Thyroid gland (tissue), 4 donors: ENCODE measurements around the gene SOX1. TPM values are rescaled to one million over a fixed set of nuclear protein-coding genes. Genes with fewer than 3 reads are reported as not detected.

Experiments used
- DNase-seq, 2 donors: peaks; one replicate each; pipeline ENCODE4 v3.0.0-alpha.2; 2019
- H3K27ac ChIP-seq, 3 donors: fragments of 200-600 bp; sonication (generic); 1 replicate in 2 of 3; 2 replicates in 1 of 3; pipeline ENCODE4 v1.5.1; 2016 to 2019; ENCODE audit warnings: mild to moderate bottlenecking in 1 of 3, moderate library complexity in 1 of 3
- H3K27me3 ChIP-seq: fragments of 200-600 bp; sonication (generic); one replicate; pipeline ENCODE4 v1.5.1; 2019
- H3K36me3 ChIP-seq, 2 donors: fragments of 200-600 bp; sonication (generic); one replicate each; pipeline ENCODE4 v1.5.1; 2016 to 2019
- H3K4me1 ChIP-seq, 2 donors: fragments of 200-600 bp; sonication (generic); one replicate each; pipeline ENCODE4 v1.5.1; 2017 to 2019
- H3K4me3 ChIP-seq, 3 donors: fragments of 200-600 bp; sonication (generic); replicated peaks in 1 of 3; 1 replicate in 2 of 3; 2 replicates in 1 of 3; pipeline ENCODE4 v1.5.1; 2016; ENCODE audit warnings: mild to moderate bottlenecking in 1 of 3
- H3K9me3 ChIP-seq: fragments of 200-600 bp; sonication (generic); one replicate; pipeline ENCODE4 v1.5.1; 2017
- POLR2A ChIP-seq, 2 donors: fragments of 450-650 bp; IDR thresholded peaks; one replicate each; pipeline ENCODE4 v1.6.1; 2017; ENCODE audit warnings: antibody characterized with exemption in 2 of 2, mild to moderate bottlenecking in 2 of 2, moderate library complexity in 1 of 2
- WGBS, 2 donors: methylation state at CpG; one replicate each; pipeline ENCODE4 v1.1.5; 2017; 5-methylcytosine and 5-hydroxymethylcytosine counted together
- intact Hi-C: fragments of 100-400 bp; cut with DNase I; formaldehyde crosslinking; loops from one replicate; pipeline ENCODE4 v1.15.1; 2023
- total RNA-seq, 4 donors: library from RNA; depleted of rRNA; stranded (reverse); fragments of >200 nt; gene quantifications; one replicate each; pipeline ENCODE4 v1.2.3, GENCODE V29; 2016
- TF ChIP-seq, protein P1 (sequence below), 6 experiments: fragments of 200-600 bp in 3 of 6; fragments of 450-650 bp in 3 of 6; sonication (generic) in 3 of 6; IDR thresholded peaks; one replicate each; pipeline ENCODE4 v1.5.1; 2016 to 2019; ENCODE audit warnings: antibody characterized with exemption in 6 of 6, mild to moderate bottlenecking in 2 of 6, inconsistent platforms in 1 of 6, moderate library complexity in 1 of 6

SOX1 gene
- total RNA-seq, 4 donors from 2014 or later: 0.11 TPM; not detected in 3

DNA sequence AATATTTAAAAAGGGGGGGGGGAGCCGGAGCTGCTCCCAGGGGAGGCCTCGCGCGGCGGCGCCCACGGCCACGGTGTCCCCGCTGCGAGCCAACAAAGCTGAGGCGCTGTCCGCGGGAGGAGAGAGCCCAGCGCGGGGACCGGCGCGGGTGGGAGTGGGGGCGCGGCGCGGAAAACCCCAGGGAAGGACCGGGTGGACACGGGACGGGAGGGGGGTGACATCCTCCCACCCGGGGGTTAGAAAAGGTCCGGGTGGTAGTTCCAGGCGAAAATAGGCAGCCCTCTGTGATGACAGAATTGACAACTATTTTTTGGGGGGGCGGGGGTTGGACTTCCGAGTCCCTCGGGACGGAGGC lies 11.1 kb upstream of the SOX1 start:
- Histone ChIP-seq H3K36me3 (no peaks in the 10 kb centered on the region), H3K27ac (no peak overlapping the region), H3K4me3 (no peak overlapping the region), H3K9me3 (no peaks in the 10 kb centered on the region), H3K4me1 (peaks cover 0 to 17% of the 10 kb centered on the region in 2 donors), H3K27me3 (peaks cover 38% of the 10 kb centered on the region)
- intact Hi-C loops: no loop called here
- no peak for TF ChIP-seq POLR2A (IDR thresholded peaks at IDR 0.05)
- TF ChIP-seq, protein P1, sequence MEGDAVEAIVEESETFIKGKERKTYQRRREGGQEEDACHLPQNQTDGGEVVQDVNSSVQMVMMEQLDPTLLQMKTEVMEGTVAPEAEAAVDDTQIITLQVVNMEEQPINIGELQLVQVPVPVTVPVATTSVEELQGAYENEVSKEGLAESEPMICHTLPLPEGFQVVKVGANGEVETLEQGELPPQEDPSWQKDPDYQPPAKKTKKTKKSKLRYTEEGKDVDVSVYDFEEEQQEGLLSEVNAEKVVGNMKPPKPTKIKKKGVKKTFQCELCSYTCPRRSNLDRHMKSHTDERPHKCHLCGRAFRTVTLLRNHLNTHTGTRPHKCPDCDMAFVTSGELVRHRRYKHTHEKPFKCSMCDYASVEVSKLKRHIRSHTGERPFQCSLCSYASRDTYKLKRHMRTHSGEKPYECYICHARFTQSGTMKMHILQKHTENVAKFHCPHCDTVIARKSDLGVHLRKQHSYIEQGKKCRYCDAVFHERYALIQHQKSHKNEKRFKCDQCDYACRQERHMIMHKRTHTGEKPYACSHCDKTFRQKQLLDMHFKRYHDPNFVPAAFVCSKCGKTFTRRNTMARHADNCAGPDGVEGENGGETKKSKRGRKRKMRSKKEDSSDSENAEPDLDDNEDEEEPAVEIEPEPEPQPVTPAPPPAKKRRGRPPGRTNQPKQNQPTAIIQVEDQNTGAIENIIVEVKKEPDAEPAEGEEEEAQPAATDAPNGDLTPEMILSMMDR (IDR thresholded peaks at IDR 0.05): no peak
- DNase-seq: no peak
- WGBS, 2 donors: 3 to 4% methylated on average over 30 to 32 of the region's 32 CpGs

- peaks cover 38% of the 10 kb centered on the region for H3K27me3 ChIP-seq
- 5 to 7% methylated on average over 16 to 32 of the region's 32 CpGs for WGBS, 2 donors
Observed at GRCh38 chr13:112056284-112056727, 10.6 kb upstream of the SOX1 start.

GRCh38 chr13:112056739-112057438 lies 10.1 kb upstream of the SOX1 start:
- Histone ChIP-seq H3K4me3 (no peak overlapping the region), H3K36me3 (no peaks in the 10 kb centered on the region), H3K9me3 (no peaks in the 10 kb centered on the region), H3K27ac (no peak overlapping the region), H3K4me1 (peaks cover 0 to 17% of the 10 kb centered on the region in 2 donors), H3K27me3 (peaks cover 38% of the 10 kb centered on the region)
- intact Hi-C loops: no loop called here
- WGBS, 2 donors: 1 to 5% methylated on average over 41 to 64 of the region's 72 CpGs
- no peak for DNase-seq
- TF ChIP-seq, protein P1 (IDR thresholded peaks at IDR 0.05): no peak
- TF ChIP-seq POLR2A (IDR thresholded peaks at IDR 0.05): no peak

More at GRCh38 chr13:112056284-112056727, 10.6 kb upstream of the SOX1 start:
- DNase-seq: no peak
- Histone ChIP-seq H3K9me3 (no peaks in the 10 kb centered on the region), H3K27ac (no peak overlapping the region), H3K36me3 (no peaks in the 10 kb centered on the region), H3K4me1 (peaks cover 0 to 17% of the 10 kb centered on the region in 2 donors), H3K4me3 (no peak overlapping the region)
- intact Hi-C loops: no loop called here
- TF ChIP-seq, protein P1 (IDR thresholded peaks at IDR 0.05): no peak
- no peak for TF ChIP-seq POLR2A (IDR thresholded peaks at IDR 0.05)

DNA sequence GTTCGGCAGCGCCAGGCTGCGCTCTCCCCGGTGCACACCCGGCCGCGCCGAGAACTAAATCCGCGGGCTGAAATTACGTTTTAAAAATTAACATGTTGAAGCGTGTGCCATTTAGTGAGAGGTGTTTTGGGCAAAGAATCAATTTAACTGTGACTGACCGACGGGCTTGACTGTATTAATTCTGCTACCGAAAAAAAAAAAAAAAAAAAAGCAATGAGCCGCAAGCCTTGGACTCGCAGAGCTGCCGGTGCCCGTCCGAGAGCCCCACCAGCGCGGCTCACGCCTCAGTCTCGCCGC lies 9.6 kb upstream of the SOX1 start:
- Histone ChIP-seq H3K4me3 (no peak overlapping the region), H3K27me3 (peaks cover 41% of the 10 kb centered on the region), H3K27ac (no peak overlapping the region), H3K9me3 (no peaks in the 10 kb centered on the region), H3K4me1 (peaks cover 0 to 17% of the 10 kb centered on the region in 2 donors), H3K36me3 (no peaks in the 10 kb centered on the region)
- intact Hi-C loops: no loop called here
- no peak for TF ChIP-seq POLR2A (IDR thresholded peaks at IDR 0.05)
- TF ChIP-seq, protein P1 (IDR thresholded peaks at IDR 0.05): no peak
- no peak for DNase-seq
- WGBS, 2 donors: 5 to 7% methylated on average over 25 of the region's 25 CpGs

DNA sequence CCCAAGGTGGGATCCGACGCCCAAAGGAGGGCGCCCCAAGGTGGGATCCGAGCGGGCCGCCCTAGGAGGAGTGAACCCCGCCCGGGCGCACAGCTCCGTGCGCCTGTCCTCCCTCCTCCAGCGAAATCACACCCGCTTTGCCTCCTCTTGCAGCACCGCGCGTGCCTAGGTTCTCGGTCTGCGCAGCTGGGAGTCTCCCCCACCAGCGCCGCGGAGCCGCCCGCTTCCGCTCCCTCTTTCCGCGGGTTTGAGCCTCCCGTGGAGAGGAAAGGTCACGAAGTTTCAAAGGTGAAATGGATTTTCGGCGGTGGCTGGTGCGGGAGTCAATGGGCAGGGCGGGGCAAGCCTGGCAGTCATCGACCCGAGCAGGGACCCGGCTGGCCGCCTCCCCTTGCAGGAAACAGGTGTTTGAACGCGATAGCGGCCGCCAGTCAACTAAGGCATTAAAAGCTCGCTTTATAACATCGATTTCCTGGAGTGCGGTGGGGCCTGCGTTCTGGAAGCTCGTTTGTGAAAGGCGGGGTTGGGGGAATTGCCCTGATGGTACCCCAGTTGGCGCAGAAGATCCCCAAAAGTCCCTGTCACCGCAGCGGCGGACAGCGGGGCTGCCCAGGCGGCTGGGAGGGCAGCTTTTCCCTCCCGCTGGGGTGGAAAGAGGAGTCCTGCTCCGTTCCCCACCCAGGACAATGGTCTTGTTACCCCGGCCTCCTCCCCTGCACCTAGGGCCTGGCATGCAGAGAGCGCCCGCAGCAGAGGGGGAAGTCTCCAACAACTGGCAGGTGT lies 9.0 kb upstream of the SOX1 start:
- no peaks in the 10 kb centered on the region for H3K36me3 ChIP-seq
- H3K9me3 ChIP-seq: no peaks in the 10 kb centered on the region
- intact Hi-C loops: no loop called here
- TF ChIP-seq POLR2A (IDR thresholded peaks at IDR 0.05): no peak
- TF ChIP-seq, protein P1 (IDR thresholded peaks at IDR 0.05): no peak
- H3K4me3 ChIP-seq: no peak overlapping the region
- H3K27me3 ChIP-seq: peaks cover 46% of the 10 kb centered on the region
- DNase-seq: no peak
- no peak overlapping the region for H3K27ac ChIP-seq
- H3K4me1 ChIP-seq: peaks cover 0 to 20% of the 10 kb centered on the region in 2 donors
- 4 to 5% methylated on average over 15 to 52 of the region's 57 CpGs for WGBS, 2 donors
